ENCODE measurements around the gene GRID1.

Gene GRID1

GRCh38 chr10:86354761-86355540, 11.6 kb downstream of the GRID1 start:
- DNase-seq (ENCODE audit: low read depth in 2 of 2) = no peak

- no peak for DNase-seq (ENCODE audit: low read depth in 2 of 2)
These were observed 12.8 kb downstream of the GRID1 start for GRCh38 chr10:86353506-86354485.

- DNase-seq (ENCODE audit: low read depth in 2 of 2) = no peak
These were observed 15.7 kb downstream of the GRID1 start for GRCh38 chr10:86350897-86351296.

GRCh38 chr10:86349940-86350630, 16.5 kb downstream of the GRID1 start:
- no peak for DNase-seq (ENCODE audit: low read depth in 2 of 2)

GRCh38 chr10:86349474-86349873, 17.1 kb downstream of the GRID1 start:
- DNase-seq (ENCODE audit: low read depth in 2 of 2) = no peak

- DNase-seq (ENCODE audit: low read depth in 2 of 2) = no peak
These were observed 18.0 kb downstream of the GRID1 start for GRCh38 chr10:86348321-86349210.

- no peak for DNase-seq (ENCODE audit: low read depth in 2 of 2)
These were observed 18.7 kb downstream of the GRID1 start for GRCh38 chr10:86347856-86348255.

- no peak for DNase-seq (ENCODE audit: low read depth in 2 of 2)
These were observed 19.6 kb downstream of the GRID1 start for GRCh38 chr10:86346799-86347665.

- no peak for DNase-seq (ENCODE audit: low read depth in 2 of 2)
These were observed 20.5 kb downstream of the GRID1 start for GRCh38 chr10:86345859-86346798.

GRCh38 chr10:86345296-86345858, 21.2 kb downstream of the GRID1 start:
- no peak for DNase-seq (ENCODE audit: low read depth in 2 of 2)

- DNase-seq (ENCODE audit: low read depth in 2 of 2) = no peak
These were observed 21.9 kb downstream of the GRID1 start for GRCh38 chr10:86344714-86345161.

GRCh38 chr10:86344281-86344680, 22.3 kb downstream of the GRID1 start:
- no peak for DNase-seq (ENCODE audit: low read depth in 2 of 2)

GRCh38 chr10:86343761-86344160, 22.8 kb downstream of the GRID1 start:
- DNase-seq (ENCODE audit: low read depth in 2 of 2) = no peak

GRCh38 chr10:86342111-86342863, 24.3 kb downstream of the GRID1 start:
- DNase-seq (ENCODE audit: low read depth in 2 of 2) = no peak

GRCh38 chr10:86341361-86341811, 25.2 kb downstream of the GRID1 start:
- no peak for DNase-seq (ENCODE audit: low read depth in 2 of 2)

- DNase-seq (ENCODE audit: low read depth in 2 of 2) = no peak
These were observed 25.7 kb downstream of the GRID1 start for GRCh38 chr10:86340991-86341260.

GRCh38 chr10:86340176-86340990, 26.2 kb downstream of the GRID1 start:
- no peak for DNase-seq (ENCODE audit: low read depth in 2 of 2)
